Choroid plexus epithelial cell (primary cell): ENCODE measurements around the gene OAS2.
A peak's percentile ranks its signal among the peaks of the same experiment; 100 is the strongest.

Experiments
- DNase-seq: peaks from one replicate; pipeline ENCODE4 v3.0.0-alpha.2; 2010; ENCODE audit warnings: low read depth
- H3K4me3 ChIP-seq: 2 replicates; pipeline ENCODE4 v1.5.1; 2011; ENCODE audit warnings: low read depth, mild to moderate bottlenecking, control low read depth, low read length, moderate library complexity
- CTCF ChIP-seq: conservative IDR thresholded peaks from 2 replicates; pipeline ENCODE4 v1.5.1; 2011; ENCODE audit warnings: low read depth, mild to moderate bottlenecking, control low read depth, inconsistent platforms, low read length, moderate library complexity

OAS2 gene

GRCh38 chr12:113050795-113051194, 72.5 kb downstream of the OAS2 start:
- no peak for TF ChIP-seq CTCF
- DNase-seq: no peak
- no peak overlapping the region for H3K4me3 ChIP-seq

- DNase-seq: no peak
- H3K4me3 ChIP-seq: no peak overlapping the region
- no peak for TF ChIP-seq CTCF
These were observed 73.4 kb downstream of the OAS2 start for GRCh38 chr12:113051759-113052158.

GRCh38 chr12:113052326-113052725, 74.0 kb downstream of the OAS2 start:
- no peak for TF ChIP-seq CTCF
- H3K4me3 ChIP-seq: no peak overlapping the region
- DNase-seq: no peak

GRCh38 chr12:113054948-113055486, 76.7 kb downstream of the OAS2 start:
- TF ChIP-seq CTCF: no peak
- no peak overlapping the region for H3K4me3 ChIP-seq

GRCh38 chr12:113055594-113056380, 77.5 kb downstream of the OAS2 start:
- no peak overlapping the region for H3K4me3 ChIP-seq
- no peak for TF ChIP-seq CTCF
- no peak for DNase-seq

More at GRCh38 chr12:113054948-113055486, 76.7 kb downstream of the OAS2 start:
- DNase-seq: no peak

- TF ChIP-seq CTCF: no peak
- no peak for DNase-seq
- peak overlapping the region; percentile 29 for H3K4me3 ChIP-seq
These were observed 78.0 kb downstream of the OAS2 start for GRCh38 chr12:113056381-113056630.
